GM19328 (cell line): Measurements from ENCODE around the gene NAT14.
"Not testable (repeated sequence)": the region's sequence is repeated elsewhere in the genome, so short reads cannot be mapped to it uniquely, and the experiment has no call there.

Source experiments
- ATAC-seq: cut with Tn5 transposase; IDR thresholded peaks from one replicate; pipeline ENCODE4 v1.9.1; 2021; ENCODE audit warnings: mild to moderate bottlenecking, moderate library complexity; ENCODE audit not compliant: unreplicated experiment

Gene NAT14

DNA sequence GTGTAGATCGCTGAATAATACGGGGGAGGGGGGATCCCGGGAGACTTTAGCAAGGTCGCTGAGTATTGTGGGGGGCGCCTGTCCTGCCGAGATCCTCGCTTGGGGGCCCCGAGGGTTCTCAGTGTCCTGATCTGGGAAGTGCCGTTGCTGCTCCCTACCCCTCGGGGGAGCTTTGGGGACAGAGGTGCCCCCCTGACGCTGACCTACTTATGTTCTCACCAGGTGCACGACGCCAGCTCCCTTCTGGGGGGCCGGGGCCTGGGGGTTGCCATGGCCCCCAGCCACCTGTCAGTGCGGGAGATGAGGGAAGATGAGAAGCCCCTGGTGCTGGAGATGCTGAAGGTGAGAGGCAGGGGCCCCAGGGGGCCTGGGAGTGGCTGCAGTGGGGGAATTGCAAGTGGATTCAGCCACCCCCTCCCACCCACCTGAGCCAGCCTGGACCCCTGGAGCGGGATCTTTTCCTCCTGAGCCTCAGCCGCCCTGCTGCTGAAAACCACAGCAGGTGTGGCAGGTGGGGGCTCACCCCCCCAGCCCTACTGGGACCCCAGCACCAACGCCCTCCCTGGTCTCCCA is 537 bp downstream of the NAT14 start:
- ATAC-seq = no peak

DNA sequence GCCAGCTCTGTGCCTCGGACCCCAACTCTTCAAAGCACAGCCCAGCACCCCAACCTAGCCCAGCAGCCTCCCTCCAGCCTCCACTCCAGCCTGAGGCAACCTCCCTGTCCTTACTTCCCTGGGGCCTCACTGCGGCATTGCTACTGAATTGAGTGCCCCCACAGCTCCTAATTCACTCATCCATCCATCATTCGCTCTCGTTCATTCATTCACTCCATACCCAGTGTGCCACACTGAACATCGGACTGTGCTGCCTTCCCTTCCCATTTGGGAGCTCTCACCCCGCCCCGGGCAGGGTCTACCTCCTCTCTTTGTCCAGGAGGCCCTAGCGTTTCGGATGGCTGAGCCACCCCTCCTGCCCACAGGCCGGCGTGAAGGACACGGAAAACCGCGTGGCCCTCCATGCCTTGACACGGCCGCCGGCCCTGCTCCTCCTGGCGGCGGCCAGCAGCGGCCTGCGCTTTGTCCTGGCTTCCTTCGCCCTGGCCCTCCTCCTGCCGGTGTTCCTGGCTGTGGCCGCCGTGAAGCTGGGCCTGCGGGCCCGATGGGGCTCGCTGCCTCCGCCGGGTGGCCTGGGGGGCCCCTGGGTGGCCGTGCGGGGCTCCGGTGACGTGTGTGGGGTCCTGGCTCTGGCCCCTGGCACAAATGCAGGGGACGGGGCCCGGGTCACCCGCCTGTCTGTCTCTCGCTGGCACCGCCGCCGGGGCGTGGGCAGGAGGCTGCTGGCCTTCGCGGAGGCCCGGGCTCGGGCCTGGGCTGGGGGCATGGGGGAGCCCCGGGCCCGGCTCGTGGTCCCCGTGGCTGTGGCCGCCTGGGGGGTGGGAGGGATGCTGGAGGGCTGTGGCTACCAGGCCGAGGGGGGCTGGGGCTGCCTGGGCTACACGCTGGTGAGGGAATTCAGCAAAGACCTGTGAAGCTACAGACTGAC is 1.3 kb downstream of the NAT14 start:
- no peak for ATAC-seq

GRCh38 chr19:55486971-55487923 is 2.3 kb downstream of the NAT14 start:
- ATAC-seq = no peak

- ATAC-seq = no peak
Measured at GRCh38 chr19:55487924-55488687, 3.1 kb downstream of the NAT14 start, which contains the start of gene SSC5D. SSC5D (plus strand) TSS chr19:55488436; CDS start chr19:55488590, 154 bp downstream.

GRCh38 chr19:55488986-55489710 is 4.2 kb downstream of the NAT14 start:
- no peak for ATAC-seq

- no peak for ATAC-seq
Measured at GRCh38 chr19:55489711-55490477, 4.9 kb downstream of the NAT14 start.

- no peak for ATAC-seq
Measured at GRCh38 chr19:55490478-55491432, 5.8 kb downstream of the NAT14 start.

- ATAC-seq = no peak
Measured at GRCh38 chr19:55491546-55492360, 6.8 kb downstream of the NAT14 start.

GRCh38 chr19:55492362-55492944 is 7.5 kb downstream of the NAT14 start:
- no peak for ATAC-seq

GRCh38 chr19:55493052-55493644 is 8.2 kb downstream of the NAT14 start:
- ATAC-seq = no peak

DNA sequence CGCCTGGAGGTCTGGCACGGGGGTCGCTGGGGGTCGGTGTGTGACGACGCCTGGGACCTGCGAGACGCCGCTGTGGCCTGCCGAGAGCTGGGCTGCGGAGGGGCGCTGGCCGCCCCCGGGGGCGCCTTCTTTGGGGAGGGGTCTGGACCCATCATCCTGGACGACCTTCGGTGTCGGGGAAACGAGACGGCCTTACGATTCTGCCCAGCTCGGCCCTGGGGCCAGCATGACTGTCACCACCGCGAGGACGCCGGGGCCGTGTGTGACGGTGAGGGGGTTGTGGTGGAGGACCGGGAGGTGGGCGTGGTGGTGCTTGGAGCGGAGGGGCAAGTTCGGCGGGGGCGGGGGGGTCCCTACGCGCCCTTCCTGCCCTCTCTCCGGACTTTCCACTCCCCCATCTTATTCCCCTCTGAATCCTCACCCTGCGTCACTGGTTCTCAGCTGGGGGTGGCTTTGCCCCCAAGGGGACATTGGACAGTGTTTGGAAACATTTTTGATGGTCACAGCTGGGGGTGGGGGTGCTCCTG is 8.7 kb downstream of the NAT14 start:
- no peak for ATAC-seq

GRCh38 chr19:55494172-55494761 is 9.3 kb downstream of the NAT14 start:
- ATAC-seq = no peak

DNA sequence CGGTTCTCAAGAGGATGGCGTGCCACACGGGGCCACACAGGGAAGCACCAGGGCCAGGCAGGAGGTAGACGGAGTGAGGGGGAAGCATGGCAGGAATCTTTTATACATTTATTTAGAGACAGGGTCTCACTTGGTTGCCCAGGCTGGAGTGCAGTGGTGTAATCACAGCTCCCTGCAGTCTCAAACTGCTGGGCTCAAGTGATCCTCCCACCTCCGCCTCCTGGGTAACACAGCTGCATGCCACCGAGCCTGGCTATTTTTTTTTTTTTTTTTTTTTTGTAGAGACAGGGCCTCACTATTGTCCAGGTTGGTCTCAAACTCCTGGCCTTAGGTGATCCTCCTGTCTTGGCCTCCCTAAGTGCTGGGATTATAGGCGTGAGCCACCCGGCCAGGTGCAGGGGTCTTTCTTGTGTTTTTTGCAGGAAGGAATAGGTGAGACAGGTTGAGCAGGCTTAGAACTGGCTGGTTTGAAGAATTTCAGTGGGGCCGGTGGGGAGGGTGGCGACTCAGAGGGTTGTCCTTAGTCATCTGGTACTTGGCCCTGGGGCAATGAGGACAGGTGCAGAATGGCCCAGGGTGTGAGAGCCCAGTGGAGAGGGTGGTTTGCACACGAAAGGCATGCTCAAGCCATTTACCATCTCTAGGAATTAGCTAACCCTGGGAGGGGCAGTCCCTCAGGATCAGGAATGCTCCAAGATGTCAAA is 10.8 kb downstream of the NAT14 start:
- ATAC-seq = no peak

DNA sequence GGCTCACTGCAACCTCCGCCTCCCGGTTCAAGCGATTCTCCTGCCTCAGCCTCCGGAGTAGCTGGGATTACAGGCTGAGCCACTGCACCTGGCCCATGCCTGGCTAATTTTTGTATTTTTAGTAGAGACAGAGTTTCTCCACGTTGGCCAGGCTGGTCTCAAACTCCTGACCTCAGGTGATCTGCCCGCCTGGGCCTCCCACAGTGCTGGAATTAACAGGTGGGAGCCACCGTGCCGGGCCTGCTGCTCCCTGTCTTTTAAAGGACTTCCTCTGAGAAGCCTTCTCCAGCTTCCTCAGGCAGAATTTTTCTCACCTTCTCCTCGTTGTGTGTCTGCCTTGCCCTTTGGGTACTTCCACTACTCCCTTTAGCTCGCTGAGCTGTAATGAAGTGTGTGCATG is 11.8 kb downstream of the NAT14 start:
- not testable (repeated sequence) for ATAC-seq

DNA sequence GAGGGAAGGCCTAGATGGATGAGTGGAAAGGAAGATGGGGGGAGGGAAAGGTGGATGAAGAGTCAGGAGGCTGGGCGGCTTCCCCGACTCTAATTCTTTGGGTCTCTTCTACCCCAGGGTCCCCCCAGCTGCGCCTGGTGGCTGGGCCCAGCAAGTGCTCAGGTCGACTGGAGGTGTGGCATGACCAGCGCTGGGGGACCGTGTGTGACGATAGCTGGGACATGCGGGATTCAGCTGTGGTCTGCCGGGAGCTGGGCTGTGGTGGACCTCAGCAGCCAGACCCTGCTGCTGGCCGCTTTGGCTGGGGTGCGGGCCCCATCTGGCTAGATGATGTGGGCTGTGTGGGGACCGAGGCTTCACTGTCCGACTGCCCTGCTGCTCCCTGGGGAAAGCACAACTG is 12.8 kb downstream of the NAT14 start:
- no peak for ATAC-seq
